ENCODE results near the gene MIGA2.

MIGA2 gene

GRCh38 chr9:129104051-129104450 is 67.6 kb downstream of the MIGA2 start:
- DNase-seq (ENCODE audit: low read depth, low spot score), result no peak
- H3K4me3 ChIP-seq (ENCODE audit: low read depth, low read length), result no peak overlapping the region
- in situ Hi-C loops (cut with HindIII; ENCODE audit: low sequenced_read_pairs), result no loop called here
- TF ChIP-seq, protein P1, sequence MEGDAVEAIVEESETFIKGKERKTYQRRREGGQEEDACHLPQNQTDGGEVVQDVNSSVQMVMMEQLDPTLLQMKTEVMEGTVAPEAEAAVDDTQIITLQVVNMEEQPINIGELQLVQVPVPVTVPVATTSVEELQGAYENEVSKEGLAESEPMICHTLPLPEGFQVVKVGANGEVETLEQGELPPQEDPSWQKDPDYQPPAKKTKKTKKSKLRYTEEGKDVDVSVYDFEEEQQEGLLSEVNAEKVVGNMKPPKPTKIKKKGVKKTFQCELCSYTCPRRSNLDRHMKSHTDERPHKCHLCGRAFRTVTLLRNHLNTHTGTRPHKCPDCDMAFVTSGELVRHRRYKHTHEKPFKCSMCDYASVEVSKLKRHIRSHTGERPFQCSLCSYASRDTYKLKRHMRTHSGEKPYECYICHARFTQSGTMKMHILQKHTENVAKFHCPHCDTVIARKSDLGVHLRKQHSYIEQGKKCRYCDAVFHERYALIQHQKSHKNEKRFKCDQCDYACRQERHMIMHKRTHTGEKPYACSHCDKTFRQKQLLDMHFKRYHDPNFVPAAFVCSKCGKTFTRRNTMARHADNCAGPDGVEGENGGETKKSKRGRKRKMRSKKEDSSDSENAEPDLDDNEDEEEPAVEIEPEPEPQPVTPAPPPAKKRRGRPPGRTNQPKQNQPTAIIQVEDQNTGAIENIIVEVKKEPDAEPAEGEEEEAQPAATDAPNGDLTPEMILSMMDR (IDR thresholded peaks at IDR 0.05; ENCODE audit: low read depth, low read length), result no peak

DNA sequence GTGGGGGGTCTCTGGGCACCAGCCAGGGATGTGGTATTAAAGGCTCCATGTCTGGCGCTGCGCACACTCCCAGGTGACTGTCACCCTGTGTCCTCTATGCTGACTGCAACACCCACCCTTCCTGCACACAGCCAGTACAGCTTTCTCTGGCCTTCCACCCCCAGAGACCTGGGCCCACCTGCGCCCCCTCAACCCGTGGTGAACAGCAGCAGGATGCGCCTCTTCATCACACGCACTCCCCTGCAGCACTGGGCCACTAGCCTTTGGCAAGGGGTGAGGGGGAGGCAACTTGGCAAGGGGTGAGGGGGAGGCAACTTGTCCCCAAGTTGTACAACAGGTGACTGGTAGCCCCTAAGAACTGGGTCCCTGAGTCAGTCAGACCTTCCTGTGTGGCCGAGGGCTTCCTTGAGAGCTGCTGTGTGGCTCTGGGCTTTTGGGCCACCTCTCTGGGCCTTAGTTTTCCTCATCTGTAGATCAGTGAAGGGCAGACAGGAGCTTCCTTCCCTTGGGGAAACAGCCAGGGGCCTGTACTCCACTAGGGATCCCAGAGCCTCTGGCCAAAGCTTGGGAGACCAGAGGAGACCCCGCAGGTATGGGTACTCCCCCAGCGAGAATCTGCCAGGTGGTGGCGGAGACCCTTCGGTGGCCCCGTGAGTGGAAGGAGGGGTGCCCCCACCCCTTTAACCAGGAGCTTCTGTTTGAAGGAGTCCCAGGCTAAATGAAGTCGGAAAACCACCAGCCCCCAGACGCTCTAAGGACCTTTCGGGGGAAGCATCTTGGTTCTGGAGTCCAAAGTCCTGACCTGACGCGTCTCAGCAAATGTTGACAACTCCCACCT is 69.7 kb downstream of the MIGA2 start:
- in situ Hi-C loops (cut with HindIII; ENCODE audit: low sequenced_read_pairs), result no loop called here
- TF ChIP-seq, protein P1 (IDR thresholded peaks at IDR 0.05; ENCODE audit: low read depth, low read length), result no peak
- H3K4me3 ChIP-seq (ENCODE audit: low read depth, low read length), result no peak overlapping the region
- no peak for DNase-seq (ENCODE audit: low read depth, low spot score)

DNA sequence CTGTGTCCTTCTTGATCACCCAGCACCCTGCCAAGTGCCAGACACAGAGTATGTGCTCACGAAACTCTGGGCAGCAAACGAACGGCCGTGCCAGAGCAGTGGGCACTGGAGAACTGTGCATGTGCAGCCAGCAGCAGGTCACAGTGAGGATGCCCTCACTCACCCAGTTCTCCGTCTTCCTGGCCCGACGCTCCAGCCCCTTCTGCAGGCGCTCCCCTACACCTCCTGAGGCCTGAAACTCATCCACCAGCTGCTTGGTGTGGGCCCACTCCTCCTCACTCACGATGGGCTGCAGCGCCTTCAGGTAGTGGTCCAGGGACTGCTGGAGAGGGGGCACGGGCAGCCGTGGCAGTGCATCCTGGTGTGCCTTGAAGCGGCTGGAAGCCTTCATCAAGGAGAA is 71.2 kb downstream of the MIGA2 start:
- in situ Hi-C loops (cut with HindIII; ENCODE audit: low sequenced_read_pairs), result no loop called here
- DNase-seq (ENCODE audit: low read depth, low spot score), result no peak
- H3K4me3 ChIP-seq (ENCODE audit: low read depth, low read length), result no peak overlapping the region
- TF ChIP-seq, protein P1 (IDR thresholded peaks at IDR 0.05; ENCODE audit: low read depth, low read length), result no peak

GRCh38 chr9:129108083-129108804 is 71.8 kb downstream of the MIGA2 start:
- H3K4me3 ChIP-seq (ENCODE audit: low read depth, low read length), result no peak overlapping the region
- TF ChIP-seq, protein P1 (IDR thresholded peaks at IDR 0.05; ENCODE audit: low read depth, low read length), result no peak
- no peak for DNase-seq (ENCODE audit: low read depth, low spot score)
- in situ Hi-C loops (cut with HindIII; ENCODE audit: low sequenced_read_pairs), result no loop called here

DNA sequence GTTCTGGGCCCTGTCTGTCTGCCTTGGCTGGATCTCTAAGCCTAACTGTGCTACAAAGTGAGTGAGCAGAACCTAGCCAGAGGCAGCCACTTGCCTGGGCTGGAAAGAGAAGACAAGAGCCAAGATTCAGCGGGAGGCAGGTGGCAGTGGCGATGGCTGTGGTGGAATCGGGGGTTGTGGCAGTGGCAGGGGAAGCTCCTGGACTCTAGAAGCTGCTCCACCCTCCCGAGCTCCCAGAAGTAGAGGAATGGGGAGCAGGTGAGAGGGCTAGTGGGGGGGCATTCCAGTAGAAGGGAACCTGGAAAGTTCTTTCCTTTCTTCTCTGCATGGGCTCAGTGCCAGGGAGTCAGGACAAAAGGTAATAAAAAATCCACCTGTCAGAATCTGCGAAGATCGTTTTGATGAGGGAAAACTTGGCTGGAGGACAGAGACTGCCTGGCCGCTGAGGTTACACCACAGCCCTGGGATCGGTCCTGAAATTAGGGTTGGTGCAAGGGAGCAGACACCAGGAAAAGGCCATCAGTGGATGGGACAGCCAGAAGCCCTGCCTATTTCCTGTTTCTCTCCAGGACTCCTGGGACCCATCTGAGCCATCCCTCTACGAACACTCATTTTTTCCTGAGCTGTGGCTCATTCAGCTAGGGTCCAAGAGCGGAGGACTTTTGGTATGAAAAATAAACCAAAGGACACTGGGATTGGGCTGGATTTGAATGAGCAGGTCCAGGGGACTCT is 72.5 kb downstream of the MIGA2 start:
- no peak overlapping the region for H3K4me3 ChIP-seq (ENCODE audit: low read depth, low read length)
- in situ Hi-C loops (cut with HindIII; ENCODE audit: low sequenced_read_pairs), result no loop called here

DNA sequence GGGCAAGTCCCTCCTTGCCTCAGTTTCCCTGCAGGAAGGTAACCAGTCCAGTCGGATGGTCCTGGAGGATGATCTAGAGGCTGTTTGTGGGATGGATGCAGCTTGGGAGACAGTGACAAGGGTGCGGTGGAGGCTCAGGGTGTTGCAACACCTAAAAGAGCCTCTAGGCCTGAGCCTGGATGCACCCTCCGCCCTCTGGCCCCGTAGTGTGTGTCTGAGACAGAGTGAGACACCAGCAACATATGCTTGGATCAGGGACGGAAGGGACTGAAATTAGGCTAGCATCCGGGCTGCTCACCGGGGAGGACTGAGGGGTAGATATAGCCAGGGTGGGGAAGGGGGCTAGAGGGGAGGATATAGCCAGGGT is 73.1 kb downstream of the MIGA2 start:
- DNase-seq (ENCODE audit: low read depth, low spot score), result no peak
- H3K4me3 ChIP-seq (ENCODE audit: low read depth, low read length), result peak overlapping the region; percentile 64
- TF ChIP-seq, protein P1 (IDR thresholded peaks at IDR 0.05; ENCODE audit: low read depth, low read length), result peak; percentile 3
- in situ Hi-C loops (cut with HindIII; ENCODE audit: low sequenced_read_pairs), result no loop called here

More for the DNA sequence above, 72.5 kb downstream of the MIGA2 start:
- no peak for DNase-seq (ENCODE audit: low read depth, low spot score)
- TF ChIP-seq, protein P1 (IDR thresholded peaks at IDR 0.05; ENCODE audit: low read depth, low read length), result no peak

All from astrocyte of the spinal cord (primary cell).